ENCODE data around the gene CNGA3.

The CNGA3 gene

DNA sequence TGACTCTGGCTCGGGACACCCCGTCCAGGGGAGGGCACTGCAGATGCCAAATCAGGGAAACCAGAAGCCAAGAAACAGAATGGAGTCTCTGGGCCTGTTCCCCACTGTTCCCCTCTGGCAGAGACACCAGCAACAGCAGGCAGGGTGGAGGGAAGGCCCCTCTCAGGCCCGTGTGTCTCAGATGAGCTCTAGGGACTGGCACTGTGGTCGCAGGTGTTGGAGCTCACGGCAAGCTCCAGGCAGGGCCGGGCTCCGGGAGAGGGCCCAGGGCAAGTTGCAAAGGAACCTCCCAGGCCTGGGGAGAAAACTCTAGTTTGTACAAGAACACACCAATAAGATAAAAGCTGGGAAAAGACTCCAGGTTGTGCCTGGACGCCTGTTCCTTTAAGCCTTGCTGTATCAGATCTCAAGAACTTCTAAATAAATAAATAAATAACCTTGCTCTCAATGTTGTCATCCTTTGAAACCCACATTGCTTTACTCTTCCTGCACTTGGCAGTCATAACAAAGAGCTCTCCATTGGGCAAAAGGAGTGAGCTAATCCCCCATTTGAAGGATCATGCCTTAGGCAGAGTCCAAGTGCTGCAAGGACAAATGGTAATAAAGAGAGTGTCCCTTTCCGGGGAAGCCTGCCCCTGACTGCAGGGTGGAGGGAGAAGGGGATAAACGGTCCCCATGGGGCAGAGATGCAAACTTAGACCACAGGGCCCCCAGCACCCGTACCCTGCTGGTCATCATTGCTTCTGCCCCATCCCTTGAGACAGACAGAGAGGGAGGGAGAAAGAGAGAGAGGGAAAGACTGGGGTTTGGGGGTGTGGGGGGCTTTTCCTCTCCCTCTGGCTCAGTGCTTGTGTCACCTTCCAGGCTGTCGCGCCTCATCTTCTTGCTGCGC, 33.3 kb downstream of the CNGA3 start:
- no peak for FAIRE-seq

DNA sequence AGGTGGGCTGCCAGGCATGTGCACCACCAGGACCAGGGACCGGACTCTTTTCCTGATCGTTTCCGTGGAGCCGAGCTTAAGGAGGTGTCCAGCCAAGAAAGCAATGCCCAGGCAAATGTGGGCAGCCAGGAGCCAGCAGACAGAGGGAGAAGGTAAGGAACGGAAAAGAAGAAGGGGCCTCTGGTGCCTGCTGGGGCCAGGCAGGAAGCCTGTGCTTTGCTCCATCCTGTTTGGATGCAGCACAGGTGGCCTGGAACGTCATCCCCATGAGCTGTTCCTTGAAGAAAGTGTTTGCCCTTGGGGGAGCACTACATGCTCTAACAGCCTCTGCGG, 33.9 kb downstream of the CNGA3 start:
- FAIRE-seq = no peak

DNA sequence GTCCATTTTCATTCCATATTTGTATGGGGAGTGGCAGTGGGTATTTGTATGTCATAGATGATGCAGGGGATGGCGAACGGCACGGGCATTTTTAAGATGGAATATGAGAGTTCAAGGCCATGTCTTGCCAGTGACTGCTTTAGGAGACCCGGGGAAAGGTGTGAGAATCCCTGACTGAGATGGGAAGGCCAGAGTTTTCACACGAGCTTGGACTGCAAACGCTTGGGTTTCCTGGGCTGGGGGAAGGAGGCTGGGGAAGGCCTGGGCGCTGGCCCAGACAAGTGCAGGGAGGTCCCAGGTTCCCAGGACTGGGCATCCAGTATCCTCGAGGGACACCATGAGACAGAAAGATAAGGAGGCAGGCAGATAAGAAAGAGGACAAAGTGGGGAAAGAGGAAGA, 35.2 kb downstream of the CNGA3 start:
- no peak for FAIRE-seq

DNA sequence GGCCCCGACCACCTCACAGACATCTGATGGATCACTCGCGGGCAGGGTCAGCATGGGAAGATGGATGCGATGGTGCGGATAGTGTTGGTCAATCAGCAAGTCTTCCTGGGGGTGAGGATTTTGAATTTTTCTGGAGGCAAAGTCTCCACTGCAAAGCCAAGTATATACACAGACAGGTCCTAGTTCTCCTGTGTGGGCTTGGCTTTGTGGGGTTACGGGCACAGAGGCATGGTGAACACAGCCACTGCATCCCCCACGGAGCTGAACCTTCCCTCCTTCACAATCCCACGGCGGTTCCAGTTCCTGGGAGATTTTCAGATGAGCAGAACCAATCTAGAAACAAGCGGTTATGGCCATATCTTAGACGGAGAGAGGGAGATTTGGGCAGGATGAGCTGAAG, 35.8 kb downstream of the CNGA3 start:
- no peak for FAIRE-seq

DNA sequence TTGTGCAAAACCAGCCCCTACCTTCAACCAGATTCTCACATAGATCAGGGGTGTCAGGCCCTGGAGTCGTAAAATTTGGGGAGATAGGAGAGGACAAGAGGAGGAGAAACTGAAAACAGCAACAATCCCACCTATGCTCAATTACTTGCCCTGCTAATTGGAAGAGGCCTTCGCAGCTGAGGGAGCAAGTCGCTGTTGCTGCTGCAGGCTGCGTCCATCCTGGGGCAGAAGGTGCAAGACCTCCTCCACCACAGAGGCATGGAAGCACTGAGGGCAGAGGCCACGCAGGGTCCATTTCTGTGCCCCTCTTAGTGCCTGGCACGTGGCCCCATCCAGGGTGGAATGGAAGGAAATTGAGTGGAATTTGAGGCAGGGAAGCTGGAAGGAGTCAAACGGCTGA, 36.5 kb downstream of the CNGA3 start:
- no peak for FAIRE-seq

DNA sequence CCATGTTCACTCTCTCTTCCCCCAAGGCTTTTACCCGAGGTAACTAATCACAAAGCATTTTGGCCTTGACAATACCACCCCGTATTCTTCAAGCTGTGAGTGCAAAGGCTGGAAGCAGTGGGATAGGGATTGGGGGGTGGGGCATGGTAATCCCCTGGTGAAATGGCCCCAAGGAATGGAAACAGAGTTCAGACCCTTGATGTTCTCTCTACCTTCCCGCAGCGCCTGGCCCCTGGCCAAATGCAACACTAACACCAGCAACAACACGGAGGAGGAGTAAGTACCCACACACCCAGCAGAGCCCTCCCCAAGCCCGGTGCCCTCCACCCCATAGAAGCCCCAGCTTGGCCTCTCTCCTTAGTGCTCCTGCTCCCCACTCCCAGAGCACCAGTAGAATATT, 36.9 kb downstream of the CNGA3 start:
- FAIRE-seq = no peak

DNA sequence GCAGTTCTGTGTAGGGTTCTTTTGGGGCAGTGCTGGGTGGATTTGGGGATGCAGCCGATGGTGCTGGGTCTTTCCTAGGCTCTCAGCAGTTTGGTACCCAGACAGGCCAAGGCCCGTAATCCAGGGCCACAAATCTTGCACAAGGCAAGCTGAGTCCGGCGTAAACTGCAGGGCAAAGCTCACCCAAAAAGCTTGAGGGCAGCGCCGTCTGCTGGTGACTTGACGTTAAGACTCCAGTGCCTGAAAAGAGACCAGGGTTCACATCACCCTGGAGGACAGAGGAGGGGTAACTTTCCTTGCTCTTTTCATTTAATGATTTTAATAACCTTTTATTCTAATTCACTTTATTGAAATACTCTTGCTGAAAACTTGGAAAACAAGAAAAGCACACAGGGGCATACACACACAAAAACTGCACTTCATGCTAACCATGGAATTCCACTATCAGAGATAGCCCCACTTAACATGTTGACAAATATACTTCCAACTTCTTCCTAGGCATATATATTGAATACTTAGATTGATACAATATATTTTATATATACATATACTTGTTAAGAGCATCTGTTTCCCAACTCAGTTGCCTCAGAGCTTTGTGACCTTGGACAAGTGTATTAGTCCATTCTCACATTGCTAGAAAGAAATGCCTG, 38.9 kb downstream of the CNGA3 start:
- FAIRE-seq = peak; percentile 77

DNA sequence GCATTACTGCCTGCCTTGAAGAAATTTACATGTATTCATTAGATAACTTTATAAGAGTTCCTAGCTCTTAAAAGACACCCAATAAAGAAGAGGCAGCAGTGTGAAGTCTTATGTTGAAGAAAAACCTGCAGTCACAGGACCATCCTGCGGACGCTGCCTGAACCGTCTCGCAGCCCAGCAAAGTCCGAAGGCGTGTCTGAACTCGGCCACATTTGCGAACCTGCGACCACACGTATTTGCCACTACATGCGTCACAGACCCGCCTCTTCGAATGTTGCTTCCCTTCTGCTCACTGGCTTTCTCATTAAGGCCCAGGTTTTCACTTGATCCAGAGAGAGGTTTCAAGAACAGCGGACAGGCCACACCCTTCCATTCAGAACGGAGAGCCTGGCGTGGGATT, 41.2 kb downstream of the CNGA3 start:
- FAIRE-seq = no peak

DNA sequence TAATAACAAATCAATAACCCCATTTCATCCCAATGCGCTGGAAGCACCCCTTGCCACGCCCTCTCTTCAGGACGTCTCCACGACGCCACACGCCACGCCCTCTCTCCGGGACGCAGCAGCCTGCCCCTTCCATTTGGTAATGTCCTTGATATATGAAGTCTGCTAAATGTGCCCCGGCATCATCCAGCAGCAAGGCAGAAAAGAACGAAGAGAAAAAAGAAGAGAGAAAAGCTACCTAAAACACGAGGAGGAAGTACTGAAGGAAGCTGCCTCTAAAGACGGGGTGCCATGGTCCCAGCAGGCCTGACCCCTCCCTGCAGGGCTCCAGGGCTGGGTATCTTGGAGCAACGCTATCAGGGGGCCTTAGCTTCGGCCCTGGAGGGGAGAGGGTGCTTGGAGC, 41.8 kb downstream of the CNGA3 start:
- no peak for FAIRE-seq

DNA sequence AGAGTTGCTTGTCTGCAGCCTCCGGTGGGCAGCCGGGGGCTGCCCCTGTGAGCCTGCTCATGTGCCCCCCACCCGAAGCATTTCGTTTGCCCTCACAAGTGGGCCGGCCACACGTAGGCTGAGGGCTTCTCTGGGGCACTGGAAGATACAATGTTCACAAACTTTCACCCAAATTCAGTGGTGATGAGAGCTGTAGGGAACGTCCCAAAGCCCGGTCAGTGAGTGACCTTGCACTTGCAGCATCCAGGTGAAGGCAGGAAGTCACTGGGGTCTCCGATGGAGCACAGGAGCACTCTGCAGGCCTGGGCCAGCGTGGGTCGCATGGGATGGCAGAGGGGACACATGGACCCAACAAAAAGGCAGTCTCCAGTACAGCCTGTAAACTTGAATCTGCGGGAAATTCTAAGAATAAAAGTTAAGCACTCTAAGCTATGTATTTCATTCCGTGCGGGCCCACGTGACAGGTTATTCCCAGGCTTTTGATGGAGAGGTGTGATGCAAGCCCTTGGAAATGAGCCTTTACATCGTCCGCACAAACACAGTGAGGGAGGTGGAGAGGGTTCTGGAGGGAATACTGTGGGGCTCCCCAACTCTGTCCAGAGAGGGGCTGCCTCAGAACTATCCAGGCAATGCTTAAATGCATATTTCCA, 42.5 kb downstream of the CNGA3 start:
- FAIRE-seq = no peak

DNA sequence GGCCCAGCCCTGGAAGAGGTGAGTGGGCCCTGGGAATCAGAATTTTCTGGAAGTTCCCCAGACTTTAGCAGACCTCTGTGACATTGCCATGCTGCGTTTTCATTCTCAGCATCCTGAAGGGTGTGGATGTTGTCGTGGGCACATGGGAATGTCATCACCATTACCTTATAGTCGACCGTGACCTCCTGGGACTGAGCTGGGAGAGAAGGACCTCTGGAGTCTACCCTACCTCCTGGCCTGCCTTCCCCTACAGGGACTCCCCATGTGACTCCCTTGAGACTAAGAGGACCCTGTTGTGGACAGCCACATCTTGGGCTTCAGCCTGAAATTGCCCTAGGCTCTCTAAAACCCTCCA, 43.0 kb downstream of the CNGA3 start:
- no peak for FAIRE-seq

DNA sequence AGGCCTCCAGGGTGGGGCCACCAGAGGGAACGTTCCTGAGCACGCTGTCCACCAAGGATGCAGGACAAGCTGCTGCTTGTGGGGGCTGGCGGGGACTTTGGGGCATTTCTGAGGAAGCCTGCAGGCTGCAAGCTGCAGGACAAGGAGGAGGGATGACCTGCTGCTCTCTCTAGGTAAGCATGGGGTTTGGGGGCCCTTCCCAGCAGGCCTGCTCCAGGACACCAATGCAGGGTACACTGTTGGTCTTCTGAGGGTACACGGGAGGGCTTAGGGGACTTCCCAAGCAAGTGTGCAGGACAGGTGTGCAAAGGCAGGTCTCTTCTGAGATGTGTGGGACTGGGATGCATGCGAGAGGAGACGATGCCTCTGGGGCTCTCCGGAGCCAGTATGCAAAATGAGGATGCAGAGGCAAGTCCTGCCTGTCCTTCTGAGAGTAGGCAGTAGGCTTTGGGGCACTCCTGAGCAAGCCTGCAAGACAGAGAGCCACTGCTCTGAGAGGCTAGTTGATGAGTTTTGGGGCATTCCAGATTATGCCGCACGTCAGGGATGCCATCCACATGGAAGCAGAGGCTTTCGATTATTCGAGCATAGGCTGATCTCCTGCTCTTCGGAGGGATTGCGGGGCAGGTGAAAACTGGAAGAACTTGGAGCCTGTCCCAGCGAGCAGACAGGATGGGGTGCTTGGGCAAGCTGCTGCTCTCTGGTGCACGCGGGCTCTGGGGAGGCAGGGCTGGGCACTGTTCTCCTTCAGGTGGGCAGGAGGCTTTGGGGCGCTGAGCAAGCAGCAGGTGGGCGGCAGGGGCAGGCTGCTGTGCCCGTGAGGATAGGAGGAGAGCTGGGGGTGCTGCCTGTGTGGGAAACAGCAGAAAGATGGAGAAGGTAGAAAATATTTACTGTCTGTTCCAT, 44.6 kb downstream of the CNGA3 start:
- FAIRE-seq = no peak

DNA sequence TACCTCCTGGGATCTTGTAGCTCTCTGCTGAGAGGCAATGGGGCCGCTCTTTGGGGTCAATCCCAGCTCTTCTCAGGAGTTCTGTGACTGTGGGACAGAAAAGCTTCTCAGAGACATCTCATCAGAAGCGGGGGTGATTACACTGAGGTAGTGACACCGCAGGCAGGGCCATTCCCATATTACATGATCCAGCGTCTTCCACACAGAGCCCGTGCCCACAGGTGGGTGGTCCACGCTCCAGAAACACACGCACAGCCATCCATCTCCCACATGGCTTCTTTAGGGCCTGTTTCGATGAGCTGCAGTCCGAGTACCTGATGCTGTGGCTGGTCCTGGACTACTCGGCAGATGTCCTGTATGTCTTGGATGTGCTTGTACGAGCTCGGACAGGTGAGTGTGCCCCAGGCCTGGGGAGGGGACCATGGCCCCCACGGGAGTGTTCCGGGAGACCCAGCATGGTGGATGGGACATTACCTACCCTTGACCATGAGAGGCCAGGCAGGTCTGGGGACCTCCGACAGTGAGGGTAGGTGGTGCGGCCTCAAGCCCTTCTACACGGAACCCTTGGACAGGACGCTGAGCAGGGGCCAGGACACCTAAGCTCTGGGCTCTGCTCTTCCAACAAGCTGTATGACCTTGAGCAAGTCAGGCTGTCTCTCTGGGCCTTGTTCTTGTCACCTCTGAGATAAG, 45.5 kb downstream of the CNGA3 start:
- FAIRE-seq = no peak

DNA sequence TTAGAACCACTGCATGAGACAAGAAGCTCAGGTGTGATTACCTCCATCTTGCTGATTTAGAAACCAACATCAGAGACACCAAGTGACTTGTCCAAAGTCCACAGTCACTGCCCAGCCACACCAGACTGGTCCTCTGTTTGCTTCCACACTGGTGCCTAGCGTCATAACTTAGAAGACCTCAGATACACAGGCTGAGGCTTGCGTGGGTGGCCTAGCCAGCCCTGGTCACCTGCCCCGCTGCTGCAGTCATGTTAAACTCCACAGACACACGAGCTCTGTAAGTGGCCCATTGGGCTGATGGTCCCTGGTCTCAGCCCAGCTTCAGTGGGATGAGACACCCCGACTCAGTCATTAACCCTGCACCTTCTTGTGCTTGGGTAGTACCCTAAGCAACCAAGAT, 47.1 kb downstream of the CNGA3 start:
- no peak for FAIRE-seq

DNA sequence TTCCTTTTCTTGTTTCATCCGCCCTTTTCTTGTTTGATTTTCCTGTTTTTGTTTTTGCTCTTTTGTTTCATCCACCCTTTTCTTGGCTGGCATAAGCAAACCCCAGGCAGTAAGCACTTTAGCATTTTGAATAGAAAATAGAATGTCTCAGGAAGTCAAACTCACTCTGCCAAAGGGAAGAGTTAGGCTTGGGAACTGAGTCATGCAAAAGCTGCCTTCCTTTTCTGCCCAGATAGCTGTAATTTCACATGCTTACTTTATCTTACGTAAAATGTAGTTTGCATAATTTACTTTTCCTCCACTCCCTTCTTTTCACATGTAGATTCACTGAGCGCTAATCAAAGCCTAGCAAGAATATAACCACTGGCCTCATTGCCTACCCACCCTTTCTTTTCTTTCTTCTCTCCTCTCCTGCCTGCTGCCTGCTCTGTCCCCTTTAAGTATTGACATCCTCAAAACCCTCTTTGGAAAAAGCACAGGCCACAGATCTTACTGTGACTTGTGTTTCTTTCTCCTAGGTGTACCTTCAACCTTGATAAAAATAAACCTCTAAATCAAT, 48.4 kb downstream of the CNGA3 start:
- no peak for FAIRE-seq

DNA sequence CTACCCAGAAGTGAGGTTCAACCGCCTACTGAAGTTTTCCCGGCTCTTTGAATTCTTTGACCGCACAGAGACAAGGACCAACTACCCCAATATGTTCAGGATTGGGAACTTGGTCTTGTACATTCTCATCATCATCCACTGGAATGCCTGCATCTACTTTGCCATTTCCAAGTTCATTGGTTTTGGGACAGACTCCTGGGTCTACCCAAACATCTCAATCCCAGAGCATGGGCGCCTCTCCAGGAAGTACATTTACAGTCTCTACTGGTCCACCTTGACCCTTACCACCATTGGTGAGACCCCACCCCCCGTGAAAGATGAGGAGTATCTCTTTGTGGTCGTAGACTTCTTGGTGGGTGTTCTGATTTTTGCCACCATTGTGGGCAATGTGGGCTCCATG, 49.7 kb downstream of the CNGA3 start:
- no peak for FAIRE-seq

DNA sequence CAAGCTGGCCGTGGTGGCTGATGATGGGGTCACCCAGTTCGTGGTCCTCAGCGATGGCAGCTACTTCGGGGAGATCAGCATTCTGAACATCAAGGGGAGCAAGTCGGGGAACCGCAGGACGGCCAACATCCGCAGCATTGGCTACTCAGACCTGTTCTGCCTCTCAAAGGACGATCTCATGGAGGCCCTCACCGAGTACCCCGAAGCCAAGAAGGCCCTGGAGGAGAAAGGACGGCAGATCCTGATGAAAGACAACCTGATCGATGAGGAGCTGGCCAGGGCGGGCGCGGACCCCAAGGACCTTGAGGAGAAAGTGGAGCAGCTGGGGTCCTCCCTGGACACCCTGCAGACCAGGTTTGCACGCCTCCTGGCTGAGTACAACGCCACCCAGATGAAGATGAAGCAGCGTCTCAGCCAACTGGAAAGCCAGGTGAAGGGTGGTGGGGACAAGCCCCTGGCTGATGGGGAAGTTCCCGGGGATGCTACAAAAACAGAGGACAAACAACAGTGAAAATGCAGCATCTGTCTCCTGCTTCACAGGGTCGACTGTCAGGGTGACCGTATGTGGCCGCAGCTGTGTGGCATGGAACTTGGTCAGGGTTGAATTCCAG, 50.6 kb downstream of the CNGA3 start:
- no peak for FAIRE-seq

DNA sequence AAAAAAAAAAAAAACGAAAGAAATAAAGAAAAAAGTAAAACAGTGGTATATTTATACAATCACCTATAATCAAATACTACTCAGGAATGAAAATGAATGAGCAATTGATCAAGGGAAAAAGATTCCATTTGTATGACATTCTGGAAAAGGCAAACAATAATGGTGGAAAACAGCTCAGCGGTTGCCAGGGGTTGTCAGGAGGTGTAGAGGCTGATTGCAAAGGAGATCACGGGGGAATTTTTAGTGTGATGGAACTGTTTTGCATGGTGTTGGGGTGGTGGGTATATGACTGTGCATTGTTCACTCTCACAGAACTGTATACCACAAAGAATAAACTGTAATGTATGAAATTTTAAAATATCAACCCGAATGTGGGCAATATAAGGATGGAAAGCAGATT, 52.9 kb downstream of the CNGA3 start:
- FAIRE-seq = no peak

DNA sequence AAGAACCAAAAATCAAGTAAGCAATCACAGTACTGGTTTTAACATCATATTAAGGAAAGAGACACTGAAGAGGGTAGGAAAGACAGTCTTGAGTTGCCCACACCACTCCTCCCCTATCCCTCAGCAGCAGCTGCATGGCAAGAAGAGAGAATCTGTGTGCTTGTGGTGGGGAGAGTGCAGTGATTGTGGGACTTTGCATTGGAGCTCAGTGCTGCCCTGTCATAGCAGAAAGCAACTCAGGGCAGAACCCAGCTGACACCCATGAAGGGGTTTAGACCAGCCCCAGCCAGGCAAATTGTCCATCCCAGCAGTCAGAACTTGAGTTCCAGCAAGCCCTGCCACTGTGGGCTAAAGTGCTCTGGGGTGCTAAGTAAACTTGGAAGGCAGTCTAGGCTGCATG, 57.6 kb downstream of the CNGA3 start:
- no peak for FAIRE-seq

DNA sequence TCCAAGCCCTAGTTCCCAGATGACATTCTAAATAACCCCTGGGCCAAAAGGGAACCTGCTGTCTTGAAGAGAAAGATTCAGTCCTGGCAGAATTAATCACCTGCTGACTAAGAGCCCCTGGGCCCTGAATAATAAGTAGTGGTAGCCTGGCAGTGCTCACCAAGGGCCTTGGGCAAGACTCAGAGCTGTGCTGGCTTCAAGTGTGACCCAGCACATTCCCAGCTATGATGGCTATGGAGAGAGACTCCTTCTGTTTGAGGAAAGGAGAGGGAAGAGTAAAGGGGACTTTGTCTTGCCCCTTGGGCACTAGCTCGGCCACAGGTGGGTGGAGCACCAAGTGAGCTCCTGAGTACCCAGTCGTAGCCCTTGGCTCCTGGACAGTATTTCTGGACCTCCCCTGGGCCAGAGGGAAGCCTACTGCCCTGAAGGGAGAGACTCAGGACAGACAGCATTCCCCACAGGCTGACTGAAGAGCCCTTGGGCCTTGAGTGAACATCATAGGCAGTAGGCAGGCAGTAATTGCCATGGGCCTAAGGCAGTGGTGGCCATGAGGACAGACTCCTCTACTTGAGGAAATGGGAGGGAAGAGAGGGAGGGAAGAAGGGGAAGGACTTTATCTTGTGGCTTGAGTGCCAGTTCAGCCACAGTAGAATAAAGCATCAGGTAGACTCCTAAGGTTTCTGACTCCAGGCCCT, 58.4 kb downstream of the CNGA3 start:
- FAIRE-seq = no peak

DNA sequence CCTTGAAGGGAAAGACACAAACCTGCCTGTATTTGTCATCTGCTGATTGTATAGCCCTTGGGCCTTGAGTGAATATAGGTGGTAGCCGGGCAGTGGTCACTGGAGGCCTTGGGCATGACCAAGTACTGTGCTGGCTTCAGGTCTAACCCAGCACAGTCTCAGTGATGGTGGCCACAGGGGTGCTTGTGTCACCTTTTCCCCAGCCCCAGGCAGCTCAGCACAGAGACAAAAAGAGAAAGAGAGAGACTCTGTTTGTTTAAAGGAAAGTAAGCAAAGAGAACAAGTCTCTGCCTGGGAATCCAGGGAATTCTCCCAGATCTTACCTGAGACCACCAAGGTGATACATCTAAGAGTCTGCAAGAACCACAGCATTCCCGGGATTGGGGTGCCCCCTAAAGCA, 59.0 kb downstream of the CNGA3 start:
- FAIRE-seq = no peak
